A673 (cell line): Measurements from ENCODE around the gene HSPB7.

Experiments used
- CTCF ChIP-seq: fragments of 300-800, 200-600 bp; sonication (generic); conservative IDR thresholded peaks from 2 replicates; pipeline ENCODE4 v1.5.1; 2017; ENCODE audit warnings: low read depth, mild to moderate bottlenecking, antibody characterized with exemption, low read length, moderate library complexity, mixed read lengths
- EZH2 ChIP-seq: fragments of 200-600 bp; sonication (generic); IDR thresholded peaks from 2 replicates; pipeline ENCODE4 v1.6.1; 2017; ENCODE audit warnings: borderline replicate concordance, low read depth, mild to moderate bottlenecking, mixed read lengths, antibody characterized with exemption, low read length; ENCODE audit not compliant: poor library complexity, severe bottlenecking

DNA sequence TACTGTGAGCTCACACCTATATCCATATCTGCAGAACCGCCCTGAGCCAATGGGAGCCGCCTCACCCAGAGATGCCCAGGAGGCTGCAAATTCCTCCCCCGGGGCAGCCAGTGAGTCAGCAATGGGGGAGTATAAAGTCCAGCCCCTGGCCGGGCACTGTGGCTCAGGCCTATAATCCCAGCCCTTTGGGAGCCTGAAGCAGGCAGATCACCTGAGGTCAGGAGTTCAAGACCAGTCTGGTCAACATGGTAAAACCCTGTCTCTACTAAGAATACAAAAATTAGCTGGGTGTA lies 20.7 kb upstream of the HSPB7 start:
- no peak for TF ChIP-seq CTCF
- no peak for TF ChIP-seq EZH2
